ENCODE data around the gene FCGR3B.
"Not testable (repeated sequence)": the region's sequence is repeated elsewhere in the genome, so short reads cannot be mapped to it uniquely, and the experiment has no call there.

Gene FCGR3B

DNA sequence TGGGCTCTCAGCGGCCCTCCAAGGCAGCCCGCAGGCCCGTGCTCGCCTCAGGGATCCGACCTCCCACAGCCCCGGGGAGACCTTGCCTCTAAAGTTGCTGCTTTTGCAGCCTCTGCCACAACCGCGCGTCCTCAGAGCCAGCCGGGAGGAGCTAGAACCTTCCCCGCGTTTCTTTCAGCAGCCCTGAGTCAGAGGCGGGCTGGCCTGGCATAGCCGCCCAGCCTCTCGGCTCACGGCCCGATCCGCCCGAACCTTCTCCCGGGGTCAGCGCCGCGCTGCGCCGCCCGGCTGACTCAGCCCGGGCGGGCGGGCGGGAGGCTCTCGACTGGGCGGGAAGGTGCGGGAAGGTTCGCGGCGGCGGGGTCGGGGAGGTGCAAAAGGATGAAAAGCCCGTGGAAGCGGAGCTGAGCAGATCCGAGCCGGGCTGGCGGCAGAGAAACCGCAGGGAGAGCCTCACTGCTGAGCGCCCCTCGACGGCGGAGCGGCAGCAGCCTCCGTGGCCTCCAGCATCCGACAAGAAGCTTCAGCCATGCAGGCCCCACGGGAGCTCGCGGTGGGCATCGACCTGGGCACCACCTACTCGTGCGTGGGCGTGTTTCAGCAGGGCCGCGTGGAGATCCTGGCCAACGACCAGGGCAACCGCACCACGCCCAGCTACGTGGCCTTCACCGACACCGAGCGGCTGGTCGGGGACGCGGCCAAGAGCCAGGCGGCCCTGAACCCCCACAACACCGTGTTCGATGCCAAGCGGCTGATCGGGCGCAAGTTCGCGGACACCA, 25.0 kb downstream of the FCGR3B start:
- DNase-seq (ENCODE audit: low spot score), result not testable (repeated sequence)

DNA sequence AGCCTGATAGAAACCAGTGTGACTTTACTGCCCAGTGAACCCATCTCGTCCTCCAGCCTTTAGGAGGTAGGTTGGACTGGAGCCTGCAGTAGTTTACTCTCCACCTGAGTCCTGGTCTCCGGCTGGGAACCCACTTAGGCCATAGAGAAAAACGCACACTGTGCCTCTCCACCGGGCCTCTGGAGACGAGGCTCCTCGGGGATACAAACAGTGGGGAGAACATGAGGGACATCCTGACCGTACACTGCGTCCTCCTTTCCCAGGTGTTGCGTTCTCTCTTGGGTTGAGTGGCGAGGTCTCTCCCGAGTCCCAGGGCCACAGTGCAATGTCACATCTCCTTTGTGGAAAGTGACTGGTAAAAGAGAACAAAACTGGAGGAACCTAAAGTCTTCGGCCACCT, 26.0 kb downstream of the FCGR3B start:
- DNase-seq (ENCODE audit: low spot score), result not testable (repeated sequence)

DNA sequence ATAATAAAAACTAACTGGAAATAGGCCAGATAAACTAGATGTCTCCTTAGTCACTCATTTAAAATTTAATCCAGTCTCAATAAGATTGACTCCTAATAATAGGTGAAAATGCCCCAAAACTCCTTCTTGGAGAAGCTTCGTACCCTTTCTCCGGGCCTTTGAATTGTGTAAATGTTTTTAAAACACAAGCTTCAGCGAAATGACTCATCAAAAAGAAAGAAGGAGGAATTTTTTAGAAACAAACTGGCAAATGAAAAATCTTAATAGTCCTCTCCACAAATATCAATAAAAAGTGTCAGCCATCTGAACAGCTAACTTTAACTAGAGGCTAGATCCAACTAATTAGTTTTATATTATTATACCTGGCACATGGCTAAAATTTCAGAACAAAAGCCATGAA, 33.9 kb downstream of the FCGR3B start:
- DNase-seq (ENCODE audit: low spot score), result not testable (repeated sequence)

DNA sequence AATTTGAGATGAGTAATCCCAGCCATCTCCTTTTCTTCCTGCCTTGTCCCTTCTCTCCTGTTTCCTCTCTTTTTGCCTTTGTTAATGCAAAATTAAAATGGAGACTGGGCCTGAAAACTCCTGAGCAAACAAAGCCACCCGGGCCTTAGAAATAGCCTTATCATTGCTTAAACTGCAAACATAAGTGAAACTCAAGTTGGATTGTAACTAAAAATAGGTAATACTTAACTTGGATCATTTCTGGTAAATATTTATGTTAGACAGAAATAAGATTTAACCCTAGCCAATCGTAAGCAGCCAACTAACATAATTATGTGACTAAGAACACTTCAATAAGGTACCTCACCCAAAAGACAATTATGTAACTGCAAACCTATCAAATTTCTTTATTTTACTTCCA, 35.4 kb downstream of the FCGR3B start:
- not testable (repeated sequence) for DNase-seq (ENCODE audit: low spot score)

DNA sequence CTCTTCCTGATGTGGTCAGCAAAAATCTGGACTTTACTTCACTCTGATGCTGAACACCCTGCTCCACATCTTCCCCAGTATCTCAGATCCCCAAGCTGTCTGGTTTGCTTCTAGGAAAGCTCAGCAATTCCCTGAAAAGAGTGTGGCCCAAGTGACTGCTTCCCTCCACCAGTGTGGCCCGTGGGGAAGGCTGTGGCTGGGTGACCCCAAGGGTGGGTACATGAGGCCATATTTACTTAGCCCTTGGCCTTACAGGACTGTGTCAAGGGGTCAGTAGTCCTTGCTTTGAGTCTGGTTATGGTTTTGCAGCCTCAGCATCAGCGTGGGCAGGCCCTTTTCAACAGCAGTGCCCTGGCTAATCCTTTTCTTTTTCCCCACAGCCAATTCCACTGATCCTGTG, 35.8 kb downstream of the FCGR3B start:
- not testable (repeated sequence) for DNase-seq (ENCODE audit: low spot score)

DNA sequence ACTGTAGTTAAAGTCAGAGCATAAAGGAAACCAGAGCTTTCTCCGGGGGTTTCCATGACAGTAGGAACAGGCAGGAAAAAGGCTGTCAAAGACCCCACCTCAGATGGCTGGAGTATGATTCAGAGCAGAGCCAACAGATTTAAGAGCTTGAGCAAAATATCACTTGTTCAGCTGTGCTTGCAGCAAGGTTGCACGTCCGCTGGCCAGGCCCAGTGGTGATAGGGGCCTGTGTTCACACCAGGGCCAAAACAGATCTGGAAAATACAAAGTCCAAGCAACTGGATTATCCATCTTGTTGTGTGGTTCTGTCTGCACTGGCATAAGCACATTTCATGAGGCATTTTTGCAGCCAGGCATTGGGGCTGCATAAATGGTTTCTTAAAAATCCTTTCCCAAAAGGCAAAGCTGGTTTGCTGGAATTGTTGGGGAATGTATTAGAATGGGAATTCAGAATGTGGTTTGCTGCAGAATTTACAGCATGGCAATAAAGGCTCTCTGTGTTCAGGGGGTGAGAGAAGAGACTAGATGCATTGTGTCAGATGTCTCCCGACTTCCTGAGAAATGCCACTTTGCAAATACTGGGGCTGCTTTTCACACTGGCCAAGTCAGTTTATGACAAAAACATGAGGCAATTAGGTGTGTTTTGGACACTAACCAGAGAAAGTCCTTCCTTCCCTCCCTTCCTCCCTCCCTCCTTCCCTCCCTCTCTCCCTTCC, 36.5 kb downstream of the FCGR3B start:
- not testable (repeated sequence) for DNase-seq (ENCODE audit: low spot score)

DNA sequence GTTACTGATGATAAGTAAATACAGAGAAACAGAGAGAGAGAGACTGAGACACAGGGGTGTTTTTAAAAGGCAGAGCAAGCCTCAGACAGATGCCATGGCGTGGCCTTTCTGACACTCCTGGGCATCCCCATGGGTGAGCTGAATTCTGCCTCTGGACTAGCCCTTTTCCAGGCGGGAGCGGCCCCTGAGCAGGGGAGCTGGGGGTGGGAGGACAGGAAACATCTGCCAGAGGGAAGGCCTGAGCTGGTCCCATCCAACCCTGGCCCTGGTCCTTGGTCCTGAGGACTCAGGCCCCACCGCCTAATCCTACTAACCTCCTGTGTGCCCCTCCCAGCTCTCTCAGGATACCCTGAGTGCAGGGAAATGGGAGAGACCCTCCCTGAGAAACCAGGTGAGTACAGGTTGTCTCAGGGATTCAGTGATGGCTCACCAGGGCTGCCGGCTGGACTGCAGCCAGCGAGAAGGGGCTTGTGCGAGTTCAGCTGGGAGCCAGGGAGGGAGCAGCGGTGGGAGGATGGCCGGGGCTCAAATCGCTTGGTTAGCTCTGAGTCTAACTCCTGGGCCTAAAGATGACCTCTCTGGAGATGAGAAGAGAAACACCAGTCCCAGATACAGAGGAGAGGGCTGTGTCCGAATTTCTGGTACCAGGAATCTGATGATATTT, 37.8 kb downstream of the FCGR3B start:
- DNase-seq (ENCODE audit: low spot score), result not testable (repeated sequence)

DNA sequence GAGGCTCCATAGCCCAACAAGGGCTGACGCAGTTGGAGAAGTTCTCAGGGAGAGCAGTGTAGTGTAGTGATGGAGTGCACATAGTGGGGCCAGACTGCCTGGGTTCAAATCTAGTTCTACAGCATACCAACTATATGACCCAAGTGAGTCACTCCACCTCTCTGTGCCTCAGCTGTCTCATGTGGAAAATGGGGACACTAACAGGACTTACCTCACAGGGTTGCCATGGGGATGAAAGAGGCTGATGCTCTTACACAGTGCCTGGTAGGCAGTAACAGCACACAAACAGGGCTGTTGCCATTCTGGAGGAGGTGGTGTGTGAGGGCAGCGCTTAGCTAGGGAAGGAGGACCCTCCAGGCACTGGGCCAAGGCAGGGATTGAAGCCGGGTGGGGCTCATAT, 38.4 kb downstream of the FCGR3B start:
- not testable (repeated sequence) for DNase-seq (ENCODE audit: low spot score)

DNA sequence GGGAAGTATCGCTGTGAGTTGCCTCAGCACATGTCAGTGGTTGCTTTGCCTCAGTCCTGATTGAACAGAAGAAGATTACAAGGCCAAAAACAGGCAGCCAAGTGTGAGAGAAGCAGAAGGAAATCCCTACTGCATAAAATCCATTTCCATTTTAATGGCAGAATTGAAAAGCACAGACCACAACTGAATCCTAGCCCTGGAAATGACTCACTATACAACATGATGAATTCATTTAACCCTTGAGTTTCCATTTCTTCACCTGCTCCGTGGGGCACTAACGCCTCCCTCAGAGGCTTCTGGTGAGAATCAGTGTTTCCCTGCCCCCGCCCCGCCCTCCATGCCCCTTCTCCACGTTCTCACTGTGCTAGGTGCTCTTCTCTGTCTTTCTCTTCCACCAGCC, 41.1 kb downstream of the FCGR3B start:
- DNase-seq (ENCODE audit: low spot score), result not testable (repeated sequence)

DNA sequence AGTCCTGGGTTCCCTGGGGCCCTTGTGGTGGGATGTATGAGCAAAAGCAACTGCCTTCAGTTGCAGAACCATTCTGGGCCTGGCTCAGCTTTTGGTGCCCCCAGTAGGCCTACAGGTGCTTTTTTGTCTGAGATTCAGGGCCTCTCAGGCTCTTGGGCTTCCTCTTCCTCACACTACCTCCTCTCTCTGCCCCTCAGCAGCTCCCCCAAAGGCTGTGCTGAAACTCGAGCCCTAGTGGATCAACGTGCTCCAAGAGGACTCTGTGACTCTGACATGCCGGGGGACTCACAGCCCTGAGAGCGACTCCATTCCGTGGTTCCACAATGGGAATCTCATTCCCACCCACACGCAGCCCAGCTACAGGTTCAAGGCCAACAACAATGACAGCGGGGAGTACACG, 41.6 kb downstream of the FCGR3B start:
- DNase-seq (ENCODE audit: low spot score), result not testable (repeated sequence)

DNA sequence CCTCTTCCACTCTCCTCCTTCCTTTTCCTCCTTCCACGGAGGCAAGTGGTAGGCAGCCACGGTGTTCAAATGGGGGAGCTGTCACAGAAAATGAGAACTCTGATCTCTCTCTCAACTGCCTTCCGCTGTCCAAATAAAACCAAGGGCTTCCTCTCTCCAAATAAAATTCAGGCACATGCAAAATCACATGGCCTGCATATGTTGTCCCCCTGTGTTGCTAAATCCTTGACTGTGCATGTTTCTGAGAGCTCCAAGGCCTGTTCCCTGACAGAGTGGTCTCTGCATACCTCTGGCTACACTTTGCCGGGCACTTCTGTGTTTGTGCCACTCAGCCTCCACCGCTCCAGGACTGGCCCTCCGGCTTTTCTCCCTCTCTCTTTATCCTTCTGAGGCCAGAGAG, 42.4 kb downstream of the FCGR3B start:
- DNase-seq (ENCODE audit: low spot score), result not testable (repeated sequence)

DNA sequence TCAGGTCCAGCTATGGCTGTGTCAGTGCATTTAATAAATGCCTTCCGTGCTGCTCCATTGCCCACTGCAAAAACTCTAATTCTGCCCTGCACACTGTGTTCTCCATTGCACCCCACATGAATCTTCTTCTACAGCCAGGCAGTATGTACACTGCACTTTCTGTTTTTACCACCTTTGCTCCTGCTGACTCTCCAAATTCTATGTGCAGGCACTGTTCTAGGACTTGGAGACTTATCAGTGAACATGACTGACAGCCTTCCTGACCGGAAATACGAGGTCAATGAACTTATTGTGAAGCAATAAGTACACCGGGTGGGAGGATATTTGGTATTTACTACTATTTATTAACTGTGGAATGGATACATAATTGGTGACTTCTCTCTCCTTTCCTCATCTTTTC, 48.1 kb downstream of the FCGR3B start:
- DNase-seq (ENCODE audit: low spot score), result not testable (repeated sequence)

DNA sequence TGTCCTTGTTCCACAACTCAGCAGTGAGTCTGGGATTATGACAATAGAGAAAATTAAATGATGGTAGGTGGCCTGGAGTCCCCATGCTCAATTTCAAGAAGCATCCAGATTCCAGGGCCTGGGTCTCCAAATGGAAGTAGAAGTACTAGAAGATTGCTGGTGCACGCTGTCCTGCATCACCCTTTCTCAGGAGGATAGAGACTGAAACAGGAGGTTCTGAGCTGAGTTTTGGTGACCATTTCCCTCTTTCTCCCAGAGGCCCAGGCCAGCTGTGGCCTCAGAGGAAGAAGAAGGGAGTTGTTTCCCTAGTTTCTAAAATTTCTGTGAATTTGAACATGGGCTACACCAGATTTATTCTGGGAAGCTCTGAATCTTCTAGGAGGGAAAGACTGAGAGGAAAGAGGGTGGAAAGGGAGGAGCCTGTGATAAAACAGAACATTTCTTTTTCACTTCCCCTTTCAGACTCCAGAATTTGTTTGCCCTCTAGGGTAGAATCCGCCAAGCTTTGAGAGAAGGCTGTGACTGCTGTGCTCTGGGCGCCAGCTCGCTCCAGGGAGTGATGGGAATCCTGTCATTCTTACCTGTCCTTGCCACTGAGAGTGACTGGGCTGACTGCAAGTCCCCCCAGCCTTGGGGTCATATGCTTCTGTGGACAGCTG, 50.0 kb downstream of the FCGR3B start:
- DNase-seq (ENCODE audit: low spot score), result not testable (repeated sequence)

DNA sequence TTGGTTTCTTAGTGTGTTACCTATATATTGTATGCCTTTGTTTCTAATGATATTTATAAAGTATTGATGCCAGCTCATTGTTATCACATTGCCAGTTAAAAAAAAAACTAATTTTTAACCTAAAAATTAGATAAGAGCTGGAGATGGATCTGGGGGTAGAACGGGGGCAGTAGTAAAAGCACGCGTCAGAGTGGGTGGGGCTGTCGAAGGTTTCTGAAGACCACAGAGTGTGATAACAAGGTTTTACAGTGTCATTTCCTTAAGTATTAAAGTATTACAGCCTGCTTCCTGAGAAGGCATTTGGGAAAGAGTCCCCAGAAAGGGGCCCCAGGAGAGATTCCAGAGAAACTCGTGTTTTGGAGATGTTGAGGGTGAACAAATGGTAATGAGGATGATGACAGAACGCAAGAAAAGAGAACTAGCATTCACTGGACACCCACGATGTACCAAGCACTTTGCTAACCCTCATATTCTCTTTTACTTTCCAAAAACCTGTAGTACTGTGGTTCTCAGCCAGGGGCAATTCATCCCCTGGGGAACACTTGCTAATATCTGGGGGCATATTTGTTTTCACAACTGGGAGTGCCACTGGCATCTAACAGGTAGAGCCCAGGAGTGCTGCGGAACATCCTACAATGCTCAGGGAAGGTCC, 51.0 kb downstream of the FCGR3B start:
- not testable (repeated sequence) for DNase-seq (ENCODE audit: low spot score)

DNA sequence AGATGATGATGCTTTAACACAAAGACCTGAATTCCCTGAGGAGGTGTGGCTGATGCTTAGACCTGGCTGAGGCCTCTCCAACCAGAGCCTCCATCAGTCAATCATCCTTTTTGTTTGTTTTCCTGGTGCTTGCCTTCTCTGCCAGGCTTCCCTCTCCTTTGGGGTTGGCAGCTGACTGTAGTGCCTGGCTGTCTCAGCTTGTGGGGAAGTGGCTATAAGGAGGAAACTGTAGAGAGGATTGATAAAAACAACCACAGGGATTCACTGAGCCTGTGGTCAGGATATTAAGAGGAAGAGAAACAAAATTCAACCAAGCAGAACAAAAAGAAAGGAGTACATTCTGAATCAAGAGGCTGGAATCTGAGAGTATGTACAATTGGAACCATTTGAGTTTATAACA, 54.3 kb downstream of the FCGR3B start:
- DNase-seq (ENCODE audit: low spot score), result not testable (repeated sequence)
